Gastroesophageal sphincter (tissue), 4 donors: ENCODE results near the gene RYR2. TPM values are rescaled to one million over a fixed set of nuclear protein-coding genes. Genes with fewer than 3 reads are reported as not detected.

Experiments used
- ATAC-seq: fragments of 150-250 bp; one replicate; pipeline ENCODE4 v1.9.1; 2016; ENCODE audit warnings: mild to moderate bottlenecking, moderate library complexity
- H3K27ac ChIP-seq, 4 donors: fragments of 200-600 bp; sonication (generic) in 3 of 4; 1 replicate in 3 of 4; 2 replicates in 1 of 4; pipeline ENCODE4 v1.5.1; 2016 to 2019
- H3K27me3 ChIP-seq: fragments of 200-600 bp; sonication (generic); one replicate; pipeline ENCODE4 v1.5.1; 2019
- H3K36me3 ChIP-seq, 2 donors: fragments of 200-600 bp; sonication (generic); one replicate each; pipeline ENCODE4 v1.5.1; 2019; ENCODE audit warnings: control low read depth in 1 of 2
- H3K4me1 ChIP-seq, 3 donors: fragments of 200-600 bp; sonication (generic); 1 replicate in 2 of 3; 2 replicates in 1 of 3; pipeline ENCODE4 v1.5.1; 2016 to 2019; ENCODE audit warnings: control low read depth in 2 of 3
- H3K4me3 ChIP-seq, 2 donors: fragments of 200-600 bp; sonication (generic); one replicate each; pipeline ENCODE4 v1.5.1; 2019; ENCODE audit warnings: mild to moderate bottlenecking in 1 of 2, moderate library complexity in 1 of 2
- H3K9me3 ChIP-seq, 3 donors: fragments of 200-600 bp; sonication (generic); one replicate each; pipeline ENCODE4 v1.5.1; 2017 to 2019; ENCODE audit warnings: control low read depth in 2 of 3
- CTCF ChIP-seq, 4 experiments: fragments of 200-600 bp in 2 of 4; fragments of 450-650 bp in 2 of 4; sonication (generic) in 1 of 4; IDR thresholded peaks; one replicate each; pipeline ENCODE4 v1.5.1; 2017 to 2019; ENCODE audit warnings: antibody characterized with exemption in 4 of 4, mild to moderate bottlenecking in 2 of 4, moderate library complexity in 2 of 4
- EP300 ChIP-seq: sonication (generic); formaldehyde crosslinking; IDR thresholded peaks from one replicate; pipeline ENCODE4 v1.6.1; 2017; ENCODE audit warnings: antibody characterized with exemption, mild to moderate bottlenecking
- POLR2A ChIP-seq, 2 donors: fragments of 450-650 bp; IDR thresholded peaks; one replicate each; pipeline ENCODE4 v1.6.1; 2017; ENCODE audit warnings: antibody characterized with exemption in 2 of 2, mild to moderate bottlenecking in 2 of 2, moderate library complexity in 1 of 2
- POLR2AphosphoS5 ChIP-seq: sonication (generic); formaldehyde crosslinking; IDR thresholded peaks from one replicate; pipeline ENCODE4 v1.6.1; 2017; ENCODE audit warnings: antibody characterized with exemption
- WGBS, 2 donors: methylation state at CpG; one replicate each; pipeline ENCODE4 v1.1.5; 2018; ENCODE audit warnings: low coverage in 1 of 2; 5-methylcytosine and 5-hydroxymethylcytosine counted together
- total RNA-seq, 4 donors: library from RNA; depleted of rRNA; stranded (reverse); fragments of >200 nt; gene quantifications; one replicate each; pipeline ENCODE4 v1.1.0, GENCODE V29; 2016

Gene RYR2
- total RNA-seq, 4 donors from 2014 or later = 27.4 to 78.8 (median 42.7) TPM

GRCh38 chr1:237416924-237417655 is 375.1 kb downstream of the RYR2 start:
- ATAC-seq = no peak
- H3K27ac ChIP-seq = no peak overlapping the region
- WGBS, 2 donors = 69 to 73% methylated on average over 9 to 10 of the region's 10 CpGs
- H3K36me3 ChIP-seq = no peaks in the 10 kb centered on the region
- no peak overlapping the region for H3K4me3 ChIP-seq
- TF ChIP-seq CTCF (IDR thresholded peaks at IDR 0.05) (no peak), POLR2AphosphoS5 (no peak), EP300 (no peak), POLR2A (IDR thresholded peaks at IDR 0.05) (no peak)
- no peaks in the 10 kb centered on the region for H3K4me1 ChIP-seq
- H3K9me3 ChIP-seq = no peaks in the 10 kb centered on the region
- no peaks in the 10 kb centered on the region for H3K27me3 ChIP-seq

GRCh38 chr1:237428809-237429208 is 386.8 kb downstream of the RYR2 start:
- Histone ChIP-seq H3K9me3 (no peaks in the 10 kb centered on the region), H3K4me1 (no peaks in the 10 kb centered on the region), H3K27me3 (no peaks in the 10 kb centered on the region), H3K36me3 (no peaks in the 10 kb centered on the region), H3K4me3 (no peak overlapping the region), H3K27ac (no peak overlapping the region)
- ATAC-seq = no peak
- 95 to 97% methylated on average over 3 to 4 of the region's 4 CpGs for WGBS, 2 donors
- TF ChIP-seq POLR2AphosphoS5 (no peak), POLR2A (IDR thresholded peaks at IDR 0.05) (no peak), EP300 (no peak), CTCF (IDR thresholded peaks at IDR 0.05) (no peak)

GRCh38 chr1:237429252-237429651 is 387.3 kb downstream of the RYR2 start:
- WGBS, 2 donors = 85 to 100% methylated on average over 2 of the region's 3 CpGs
- TF ChIP-seq POLR2A (IDR thresholded peaks at IDR 0.05) = no peak
- no peak for TF ChIP-seq POLR2AphosphoS5
- TF ChIP-seq EP300 = no peak
- no peak for TF ChIP-seq CTCF (IDR thresholded peaks at IDR 0.05)
- no peaks in the 10 kb centered on the region for H3K27me3 ChIP-seq

GRCh38 chr1:237431448-237431847 is 389.5 kb downstream of the RYR2 start:
- Histone ChIP-seq H3K4me1 (no peaks in the 10 kb centered on the region), H3K9me3 (no peaks in the 10 kb centered on the region), H3K27ac (no peak overlapping the region), H3K27me3 (no peaks in the 10 kb centered on the region), H3K4me3 (no peak overlapping the region), H3K36me3 (no peaks in the 10 kb centered on the region)
- TF ChIP-seq CTCF (IDR thresholded peaks at IDR 0.05) (no peak), POLR2AphosphoS5 (no peak)
- ATAC-seq = no peak

More at GRCh38 chr1:237429252-237429651, 387.3 kb downstream of the RYR2 start:
- Histone ChIP-seq H3K4me3 (no peak overlapping the region), H3K4me1 (no peaks in the 10 kb centered on the region), H3K36me3 (no peaks in the 10 kb centered on the region), H3K27ac (no peak overlapping the region), H3K9me3 (no peaks in the 10 kb centered on the region)
- ATAC-seq = no peak

GRCh38 chr1:237440346-237440745 is 398.4 kb downstream of the RYR2 start:
- TF ChIP-seq CTCF (IDR thresholded peaks at IDR 0.05) = no peak
- no peak for TF ChIP-seq POLR2A (IDR thresholded peaks at IDR 0.05)
- Histone ChIP-seq H3K4me3 (no peak overlapping the region), H3K9me3 (no peaks in the 10 kb centered on the region), H3K36me3 (peaks cover 0 to 13% of the 10 kb centered on the region in 2 donors), H3K27me3 (no peaks in the 10 kb centered on the region), H3K27ac (no peak overlapping the region), H3K4me1 (peaks cover 0 to 9% (median 0%) of the 10 kb centered on the region in 3 donors)
- 55 to 58% methylated on average over 2 of the region's 2 CpGs for WGBS, 2 donors
- no peak for ATAC-seq
